K562 (cell line): Measurements from ENCODE around the gene KMT2E. TPM values are rescaled to one million over a fixed set of nuclear protein-coding genes. Genes with fewer than 3 reads are reported as not detected.

Experiments
- ETV5 ChIP-seq: sonication (generic); formaldehyde crosslinking; IDR thresholded peaks from 2 replicates; pipeline ENCODE4 v1.4.0; 2020; ENCODE audit warnings: low read depth, mild to moderate bottlenecking, missing genetic modification reagents
- PCBP1 ChIP-seq: fragments of 200-400 bp; formaldehyde crosslinking; IDR thresholded peaks from 2 replicates; pipeline ENCODE4 v1.6.1; 2018; ENCODE audit warnings: mild to moderate bottlenecking, low read depth, low read length; ENCODE audit not compliant: poor library complexity, severe bottlenecking
- PML ChIP-seq: IDR thresholded peaks from 2 replicates; pipeline ENCODE4 v1.6.1; 2012; ENCODE audit warnings: low read length, inconsistent platforms
- STAT5B ChIP-seq: fragments of 250-450 bp; sonication (Bioruptor Pico); IDR thresholded peaks from 2 replicates; pipeline ENCODE4 v1.8.0; 2021; ENCODE audit warnings: mild to moderate bottlenecking, inconsistent platforms
- TARDBP ChIP-seq: fragments of 450-650 bp; IDR thresholded peaks from 2 replicates; pipeline ENCODE4 v1.6.1; 2016
- THRAP3 ChIP-seq: fragments of 450-650 bp; IDR thresholded peaks from 2 replicates; pipeline ENCODE4 v1.6.1; 2016; ENCODE audit warnings: mild to moderate bottlenecking, inconsistent platforms, borderline replicate concordance
- ZNF232 ChIP-seq: sonication (generic); formaldehyde crosslinking; IDR thresholded peaks from 2 replicates; pipeline ENCODE4 v1.8.0; 2022; ENCODE audit warnings: mild to moderate bottlenecking, missing genetic modification reagents
- ZNF780A ChIP-seq: fragments of 250-450 bp; sonication (Bioruptor Pico); IDR thresholded peaks from 2 replicates; pipeline ENCODE4 v1.5.0; 2021; ENCODE audit warnings: mild to moderate bottlenecking
- polyA plus RNA-seq, 8 experiments: library from polyadenylated mRNA; depleted of rRNA in 4 of 8; stranded (reverse) in 5 of 8; unstranded in 3 of 8; fragments of >200 nt; fragmentation: Nextera tagmentation in 2 of 8; fragmentation: Illumina TruSeq in 1 of 8; extraction: Ambion mirVana in 2 of 8; extraction: Trizol in 1 of 8; gene quantifications; 2 replicates each; pipeline versions ENCODE4 v1.2.1 to v1.2.3, GENCODE V29; 2011 to 2014; ENCODE audit warnings: inconsistent platforms in 1 of 8, missing spikeins in 1 of 8
- total RNA-seq, 7 experiments: library from RNA; depleted of rRNA in 6 of 7; stranded (reverse); fragments of >200 nt in 6 of 7; fragmentation: Illumina TruSeq in 2 of 7; extraction: Trizol in 2 of 7; gene quantifications; 2 replicates each; pipeline versions ENCODE4 v1.2.1 to v1.2.3, GENCODE V29; 2011 to 2021; ENCODE audit warnings: low replicate concordance in 1 of 7
- TF ChIP-seq, protein P1 (sequence below): fragments of 450-650 bp; formaldehyde crosslinking; IDR thresholded peaks from 2 replicates; pipeline ENCODE4 v1.4.0; 2020; ENCODE audit warnings: mild to moderate bottlenecking, moderate library complexity
- TF ChIP-seq, protein P2 (sequence below), 2 experiments: fragments of 450-650 bp; conservative IDR thresholded peaks; 2 replicates each; pipeline ENCODE4 v1.6.1; 2017; ENCODE audit warnings: mild to moderate bottlenecking in 2 of 2, moderate library complexity in 2 of 2
- TF ChIP-seq, protein P3 (sequence below), 2 experiments: fragments of 450-650 bp; formaldehyde crosslinking in 1 of 2; IDR thresholded peaks; 2 replicates each; pipeline versions ENCODE4 v1.4.0 to v1.6.1; 2014 to 2020; ENCODE audit warnings: mild to moderate bottlenecking in 2 of 2, borderline replicate concordance in 1 of 2, low read depth in 1 of 2
- TF ChIP-seq, protein P4 (sequence below): fragments of 200-800 bp; sonication (Bioruptor generic); IDR thresholded peaks from 2 replicates; pipeline ENCODE4 v1.6.1; 2016; ENCODE audit warnings: missing genetic modification characterization, missing compliant biosample characterization

The KMT2E gene
- total and polyA plus RNA-seq, 9 of the 15 experiments (the other 6 are each of a cell fraction or from before 2014, with no cell fraction given), result 8.9 to 55.3 (median 38.1) TPM

DNA sequence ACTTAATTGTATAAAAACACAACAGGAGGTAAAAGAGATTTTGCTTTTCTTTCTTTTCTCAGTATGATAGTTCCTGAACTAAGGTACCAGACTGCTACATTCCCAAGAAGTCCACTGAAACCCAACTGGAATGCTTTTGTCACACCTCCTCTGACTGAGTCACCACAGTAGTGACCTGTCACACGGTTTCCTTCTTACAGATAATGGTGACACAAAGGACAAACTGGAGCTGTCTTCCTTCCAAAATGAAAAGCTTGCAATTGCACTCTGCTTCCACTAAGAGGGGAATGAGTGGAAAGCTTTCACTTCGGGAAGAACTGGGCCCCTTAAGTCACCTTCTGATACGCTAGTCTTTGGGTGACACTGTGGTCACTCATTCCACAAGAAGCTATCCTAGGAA lies 122.2 kb downstream of the KMT2E start (continued):
- TF ChIP-seq PCBP1, result no peak
- no peak for TF ChIP-seq PML
- TF ChIP-seq, protein P1, sequence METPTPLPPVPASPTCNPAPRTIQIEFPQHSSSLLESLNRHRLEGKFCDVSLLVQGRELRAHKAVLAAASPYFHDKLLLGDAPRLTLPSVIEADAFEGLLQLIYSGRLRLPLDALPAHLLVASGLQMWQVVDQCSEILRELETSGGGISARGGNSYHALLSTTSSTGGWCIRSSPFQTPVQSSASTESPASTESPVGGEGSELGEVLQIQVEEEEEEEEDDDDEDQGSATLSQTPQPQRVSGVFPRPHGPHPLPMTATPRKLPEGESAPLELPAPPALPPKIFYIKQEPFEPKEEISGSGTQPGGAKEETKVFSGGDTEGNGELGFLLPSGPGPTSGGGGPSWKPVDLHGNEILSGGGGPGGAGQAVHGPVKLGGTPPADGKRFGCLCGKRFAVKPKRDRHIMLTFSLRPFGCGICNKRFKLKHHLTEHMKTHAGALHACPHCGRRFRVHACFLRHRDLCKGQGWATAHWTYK (CRISPR knock-in tag), result no peak
- TF ChIP-seq ETV5 (CRISPR knock-in tag), result no peak
- no peak for TF ChIP-seq ZNF780A
- TF ChIP-seq, protein P2, sequence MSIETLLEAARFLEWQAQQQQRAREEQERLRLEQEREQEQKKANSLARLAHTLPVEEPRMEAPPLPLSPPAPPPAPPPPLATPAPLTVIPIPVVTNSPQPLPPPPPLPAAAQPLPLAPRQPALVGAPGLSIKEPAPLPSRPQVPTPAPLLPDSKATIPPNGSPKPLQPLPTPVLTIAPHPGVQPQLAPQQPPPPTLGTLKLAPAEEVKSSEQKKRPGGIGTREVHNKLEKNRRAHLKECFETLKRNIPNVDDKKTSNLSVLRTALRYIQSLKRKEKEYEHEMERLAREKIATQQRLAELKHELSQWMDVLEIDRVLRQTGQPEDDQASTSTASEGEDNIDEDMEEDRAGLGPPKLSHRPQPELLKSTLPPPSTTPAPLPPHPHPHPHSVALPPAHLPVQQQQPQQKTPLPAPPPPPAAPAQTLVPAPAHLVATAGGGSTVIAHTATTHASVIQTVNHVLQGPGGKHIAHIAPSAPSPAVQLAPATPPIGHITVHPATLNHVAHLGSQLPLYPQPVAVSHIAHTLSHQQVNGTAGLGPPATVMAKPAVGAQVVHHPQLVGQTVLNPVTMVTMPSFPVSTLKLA (conservative IDR thresholded peaks at IDR 0.05), result peak in 1 of 2 experiments; percentile 36; a peak in 1 of 4 replicates
- TF ChIP-seq, protein P3, sequence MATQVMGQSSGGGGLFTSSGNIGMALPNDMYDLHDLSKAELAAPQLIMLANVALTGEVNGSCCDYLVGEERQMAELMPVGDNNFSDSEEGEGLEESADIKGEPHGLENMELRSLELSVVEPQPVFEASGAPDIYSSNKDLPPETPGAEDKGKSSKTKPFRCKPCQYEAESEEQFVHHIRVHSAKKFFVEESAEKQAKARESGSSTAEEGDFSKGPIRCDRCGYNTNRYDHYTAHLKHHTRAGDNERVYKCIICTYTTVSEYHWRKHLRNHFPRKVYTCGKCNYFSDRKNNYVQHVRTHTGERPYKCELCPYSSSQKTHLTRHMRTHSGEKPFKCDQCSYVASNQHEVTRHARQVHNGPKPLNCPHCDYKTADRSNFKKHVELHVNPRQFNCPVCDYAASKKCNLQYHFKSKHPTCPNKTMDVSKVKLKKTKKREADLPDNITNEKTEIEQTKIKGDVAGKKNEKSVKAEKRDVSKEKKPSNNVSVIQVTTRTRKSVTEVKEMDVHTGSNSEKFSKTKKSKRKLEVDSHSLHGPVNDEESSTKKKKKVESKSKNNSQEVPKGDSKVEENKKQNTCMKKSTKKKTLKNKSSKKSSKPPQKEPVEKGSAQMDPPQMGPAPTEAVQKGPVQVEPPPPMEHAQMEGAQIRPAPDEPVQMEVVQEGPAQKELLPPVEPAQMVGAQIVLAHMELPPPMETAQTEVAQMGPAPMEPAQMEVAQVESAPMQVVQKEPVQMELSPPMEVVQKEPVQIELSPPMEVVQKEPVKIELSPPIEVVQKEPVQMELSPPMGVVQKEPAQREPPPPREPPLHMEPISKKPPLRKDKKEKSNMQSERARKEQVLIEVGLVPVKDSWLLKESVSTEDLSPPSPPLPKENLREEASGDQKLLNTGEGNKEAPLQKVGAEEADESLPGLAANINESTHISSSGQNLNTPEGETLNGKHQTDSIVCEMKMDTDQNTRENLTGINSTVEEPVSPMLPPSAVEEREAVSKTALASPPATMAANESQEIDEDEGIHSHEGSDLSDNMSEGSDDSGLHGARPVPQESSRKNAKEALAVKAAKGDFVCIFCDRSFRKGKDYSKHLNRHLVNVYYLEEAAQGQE (IDR thresholded peaks at IDR 0.05; ENCODE audit: borderline replicate concordance), result no peak
- TF ChIP-seq, protein P3 (CRISPR knock-in tag; IDR thresholded peaks at IDR 0.05; ENCODE audit: low read depth), result no peak
- no peak for TF ChIP-seq ZNF232 (CRISPR knock-in tag)
- TF ChIP-seq, protein P4, sequence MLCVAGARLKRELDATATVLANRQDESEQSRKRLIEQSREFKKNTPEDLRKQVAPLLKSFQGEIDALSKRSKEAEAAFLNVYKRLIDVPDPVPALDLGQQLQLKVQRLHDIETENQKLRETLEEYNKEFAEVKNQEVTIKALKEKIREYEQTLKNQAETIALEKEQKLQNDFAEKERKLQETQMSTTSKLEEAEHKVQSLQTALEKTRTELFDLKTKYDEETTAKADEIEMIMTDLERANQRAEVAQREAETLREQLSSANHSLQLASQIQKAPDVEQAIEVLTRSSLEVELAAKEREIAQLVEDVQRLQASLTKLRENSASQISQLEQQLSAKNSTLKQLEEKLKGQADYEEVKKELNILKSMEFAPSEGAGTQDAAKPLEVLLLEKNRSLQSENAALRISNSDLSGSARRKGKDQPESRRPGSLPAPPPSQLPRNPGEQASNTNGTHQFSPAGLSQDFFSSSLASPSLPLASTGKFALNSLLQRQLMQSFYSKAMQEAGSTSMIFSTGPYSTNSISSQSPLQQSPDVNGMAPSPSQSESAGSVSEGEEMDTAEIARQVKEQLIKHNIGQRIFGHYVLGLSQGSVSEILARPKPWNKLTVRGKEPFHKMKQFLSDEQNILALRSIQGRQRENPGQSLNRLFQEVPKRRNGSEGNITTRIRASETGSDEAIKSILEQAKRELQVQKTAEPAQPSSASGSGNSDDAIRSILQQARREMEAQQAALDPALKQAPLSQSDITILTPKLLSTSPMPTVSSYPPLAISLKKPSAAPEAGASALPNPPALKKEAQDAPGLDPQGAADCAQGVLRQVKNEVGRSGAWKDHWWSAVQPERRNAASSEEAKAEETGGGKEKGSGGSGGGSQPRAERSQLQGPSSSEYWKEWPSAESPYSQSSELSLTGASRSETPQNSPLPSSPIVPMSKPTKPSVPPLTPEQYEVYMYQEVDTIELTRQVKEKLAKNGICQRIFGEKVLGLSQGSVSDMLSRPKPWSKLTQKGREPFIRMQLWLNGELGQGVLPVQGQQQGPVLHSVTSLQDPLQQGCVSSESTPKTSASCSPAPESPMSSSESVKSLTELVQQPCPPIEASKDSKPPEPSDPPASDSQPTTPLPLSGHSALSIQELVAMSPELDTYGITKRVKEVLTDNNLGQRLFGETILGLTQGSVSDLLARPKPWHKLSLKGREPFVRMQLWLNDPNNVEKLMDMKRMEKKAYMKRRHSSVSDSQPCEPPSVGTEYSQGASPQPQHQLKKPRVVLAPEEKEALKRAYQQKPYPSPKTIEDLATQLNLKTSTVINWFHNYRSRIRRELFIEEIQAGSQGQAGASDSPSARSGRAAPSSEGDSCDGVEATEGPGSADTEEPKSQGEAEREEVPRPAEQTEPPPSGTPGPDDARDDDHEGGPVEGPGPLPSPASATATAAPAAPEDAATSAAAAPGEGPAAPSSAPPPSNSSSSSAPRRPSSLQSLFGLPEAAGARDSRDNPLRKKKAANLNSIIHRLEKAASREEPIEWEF (CRISPR knock-in tag), result no peak
- TF ChIP-seq STAT5B (CRISPR knock-in tag), result no peak
- no peak for TF ChIP-seq THRAP3
- no peak for TF ChIP-seq TARDBP
